Mesenchymal stem cell (in vitro differentiated cells and primary cell): Measurements from ENCODE around the gene RHEB.

Source experiments
- DNase-seq: peaks from one replicate; pipeline ENCODE4 v3.0.0-alpha.2; 2013
- H2AFZ ChIP-seq: one replicate; pipeline ENCODE4 v1.6.1; 2013; ENCODE audit warnings: low read depth, mild to moderate bottlenecking, control low read depth, inconsistent platforms, low read length, moderate library complexity
- H2AK5ac ChIP-seq: 2 replicates; pipeline ENCODE4 v1.6.1; 2013; ENCODE audit warnings: low read length, moderate library complexity, mild to moderate bottlenecking, inconsistent platforms; ENCODE audit not compliant: severe bottlenecking
- H2BK120ac ChIP-seq: one replicate; pipeline ENCODE4 v1.6.1; 2013; ENCODE audit warnings: low read depth, mild to moderate bottlenecking, inconsistent platforms, low read length, moderate library complexity
- H2BK12ac ChIP-seq, 2 experiments: one replicate each; pipeline ENCODE4 v1.6.1; 2013; ENCODE audit warnings: inconsistent platforms in 2 of 2, low read length in 2 of 2, mild to moderate bottlenecking in 2 of 2, moderate library complexity in 2 of 2, control low read depth in 1 of 2
- H2BK15ac ChIP-seq: one replicate; pipeline ENCODE4 v1.6.1; 2013; ENCODE audit warnings: mild to moderate bottlenecking, low read depth, inconsistent platforms; ENCODE audit not compliant: poor library complexity, severe bottlenecking
- H2BK5ac ChIP-seq: 2 replicates; pipeline ENCODE4 v1.6.1; 2013; ENCODE audit warnings: low read depth, mild to moderate bottlenecking, low read length, control low read depth, inconsistent platforms; ENCODE audit not compliant: poor library complexity, severe bottlenecking
- H3K14ac ChIP-seq, 2 experiments: one replicate each; pipeline ENCODE4 v1.6.1; 2013; ENCODE audit warnings: inconsistent platforms in 2 of 2, low read length in 2 of 2, control low read depth in 1 of 2, mild to moderate bottlenecking in 1 of 2, moderate library complexity in 1 of 2
- H3K18ac ChIP-seq, 2 experiments: one replicate each; pipeline ENCODE4 v1.6.1; 2013; ENCODE audit warnings: inconsistent platforms in 2 of 2, low read length in 2 of 2, control low read depth in 1 of 2, low read depth in 1 of 2, mild to moderate bottlenecking in 1 of 2
- H3K23ac ChIP-seq, 2 experiments: one replicate each; pipeline ENCODE4 v1.6.1; 2013; ENCODE audit warnings: inconsistent platforms in 2 of 2, low read length in 2 of 2, mild to moderate bottlenecking in 2 of 2, moderate library complexity in 2 of 2, control low read depth in 1 of 2
- H3K27ac ChIP-seq: 2 replicates; pipeline ENCODE4 v1.5.1; 2013; ENCODE audit warnings: mild to moderate bottlenecking, moderate library complexity, low read length, control low read depth, inconsistent platforms; ENCODE audit not compliant: poor library complexity, severe bottlenecking
- H3K27me3 ChIP-seq, 2 experiments: 2 replicates each; pipeline versions ENCODE4 v1.6.1 to v1.7.0; 2013; ENCODE audit warnings: low read length in 2 of 2, mild to moderate bottlenecking in 2 of 2, moderate library complexity in 2 of 2, control low read depth in 1 of 2, inconsistent platforms in 1 of 2; ENCODE audit not compliant: control insufficient read depth in 1 of 2, insufficient read depth in 1 of 2
- H3K36me3 ChIP-seq, 2 experiments: 2 replicates each; pipeline versions ENCODE4 v1.6.1 to v1.7.0; 2013; ENCODE audit warnings: low read length in 2 of 2, control low read depth in 1 of 2, inconsistent platforms in 1 of 2, low read depth in 1 of 2, mild to moderate bottlenecking in 1 of 2; ENCODE audit not compliant: insufficient read depth in 2 of 2, control insufficient read depth in 1 of 2
- H3K4ac ChIP-seq, 2 experiments: one replicate each; pipeline ENCODE4 v1.6.1; 2013; ENCODE audit warnings: inconsistent platforms in 2 of 2, low read length in 2 of 2, mild to moderate bottlenecking in 2 of 2, moderate library complexity in 2 of 2, control low read depth in 1 of 2, low read depth in 1 of 2
- H3K4me1 ChIP-seq: 2 replicates; pipeline ENCODE4 v1.6.1; 2013; ENCODE audit warnings: low read depth, low read length, control low read depth; ENCODE audit not compliant: control insufficient read depth, insufficient read depth
- H3K4me2 ChIP-seq: 2 replicates; pipeline ENCODE4 v1.6.1; 2013; ENCODE audit warnings: low read length, mild to moderate bottlenecking, inconsistent platforms; ENCODE audit not compliant: poor library complexity, severe bottlenecking
- H3K4me3 ChIP-seq, 2 experiments: 2 replicates each; pipeline versions ENCODE4 v1.5.1 to v1.7.0; 2013; ENCODE audit warnings: low read length in 2 of 2, mild to moderate bottlenecking in 2 of 2, control low read depth in 1 of 2, low read depth in 1 of 2; ENCODE audit not compliant: insufficient read depth in 1 of 2
- H3K79me1 ChIP-seq: replicated peaks from 2 replicates; pipeline ENCODE4 v1.6.1; 2013; ENCODE audit warnings: mild to moderate bottlenecking, control low read depth, low read length, inconsistent platforms; ENCODE audit not compliant: poor library complexity, severe bottlenecking
- H3K9ac ChIP-seq: 2 replicates; pipeline ENCODE4 v1.7.0; 2013; ENCODE audit warnings: mild to moderate bottlenecking, low read length, moderate library complexity
- H3K9me3 ChIP-seq: 2 replicates; pipeline ENCODE4 v1.7.0; 2013; ENCODE audit warnings: mild to moderate bottlenecking, low read length; ENCODE audit not compliant: control insufficient read depth
- H4K8ac ChIP-seq: one replicate; pipeline ENCODE4 v1.6.1; 2013; ENCODE audit warnings: inconsistent platforms, mild to moderate bottlenecking, low read length, moderate library complexity
- H4K91ac ChIP-seq: one replicate; pipeline ENCODE4 v1.6.1; 2013; ENCODE audit warnings: mild to moderate bottlenecking, low read length, inconsistent platforms
- WGBS: methylation state at CpG from one replicate; pipeline ENCODE4 v1.1.7; 2013; ENCODE audit warnings: mixed read lengths; 5-methylcytosine and 5-hydroxymethylcytosine counted together

Gene RHEB

GRCh38 chr7:151448261-151449252 lies 71.1 kb downstream of the RHEB start:
- peak overlapping the region; percentile 74 for H3K4me2 ChIP-seq
- no peak overlapping the region for H2BK15ac ChIP-seq
- peak overlapping the region in 1 of 2 experiments; percentile 75 for H2BK12ac ChIP-seq
- H3K18ac ChIP-seq = peak overlapping the region; percentile 80 to 87
- peak overlapping the region; percentile 70 for H2AFZ ChIP-seq
- H2BK5ac ChIP-seq = no peak overlapping the region
- no peaks in the 10 kb centered on the region for H3K36me3 ChIP-seq
- H3K4me1 ChIP-seq = peaks cover 20% of the 10 kb centered on the region
- DNase-seq = peak; percentile 71
- 2% methylated on average over 58 of the region's 61 CpGs for whole genome bisulfite sequencing
- H3K4me3 ChIP-seq = peak overlapping the region; percentile 55 to 65
- peak overlapping the region; percentile 77 for H3K9ac ChIP-seq
- H4K8ac ChIP-seq = peak overlapping the region; percentile 45
- H3K79me1 ChIP-seq = no peaks in the 10 kb centered on the region
- H3K27me3 ChIP-seq = peaks cover 0 to 12% of the 10 kb centered on the region in 2 experiments
- H2BK120ac ChIP-seq = no peak overlapping the region
- no peak overlapping the region for H2AK5ac ChIP-seq
- H3K23ac ChIP-seq = no peak overlapping the region
- H3K27ac ChIP-seq = no peak overlapping the region
- H3K14ac ChIP-seq = no peak overlapping the region
- H4K91ac ChIP-seq = no peak overlapping the region
- H3K4ac ChIP-seq = no peak overlapping the region
- H3K9me3 ChIP-seq = no peaks in the 10 kb centered on the region

DNA sequence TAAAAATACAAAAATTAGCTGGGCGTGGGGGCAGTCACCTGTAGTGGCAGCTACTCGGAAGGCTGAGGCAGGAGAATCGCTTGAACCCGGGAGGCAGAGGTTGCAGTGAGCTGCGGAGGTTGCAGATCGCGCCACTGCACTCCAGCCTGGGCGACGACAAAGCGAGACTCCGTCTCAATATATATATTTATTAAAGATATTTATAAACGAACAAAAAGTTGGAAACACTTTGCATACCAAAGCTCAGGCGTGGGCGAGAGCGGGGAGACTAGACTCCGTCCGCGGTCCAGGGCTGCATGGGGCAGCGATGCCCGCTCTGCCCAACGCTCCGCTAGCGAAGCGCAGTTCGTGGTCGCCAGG lies 71.8 kb downstream of the RHEB start:
- no peak overlapping the region for H2BK12ac ChIP-seq
- no peaks in the 10 kb centered on the region for H3K36me3 ChIP-seq
- H4K91ac ChIP-seq = no peak overlapping the region
- peak overlapping the region; percentile 74 for H3K4me2 ChIP-seq
- WGBS = 56% methylated on average over 16 of the region's 26 CpGs
- H2AK5ac ChIP-seq = no peak overlapping the region
- peak overlapping the region; percentile 77 for H3K9ac ChIP-seq
- H3K9me3 ChIP-seq = no peaks in the 10 kb centered on the region
- peak overlapping the region in 1 of 2 experiments; percentile 87 for H3K18ac ChIP-seq
- H3K79me1 ChIP-seq = no peaks in the 10 kb centered on the region
- peaks cover 0 to 10% of the 10 kb centered on the region in 2 experiments for H3K27me3 ChIP-seq
- no peak overlapping the region for H2BK15ac ChIP-seq
- peaks cover 13% of the 10 kb centered on the region for H3K4me1 ChIP-seq
- peak overlapping the region; percentile 45 for H4K8ac ChIP-seq
- no peak overlapping the region for H2BK5ac ChIP-seq
- peak overlapping the region; percentile 55 to 65 for H3K4me3 ChIP-seq
- H3K4ac ChIP-seq = no peak overlapping the region
- H3K14ac ChIP-seq = no peak overlapping the region
- no peak overlapping the region for H3K27ac ChIP-seq
- peak overlapping the region; percentile 70 for H2AFZ ChIP-seq
- no peak overlapping the region for H2BK120ac ChIP-seq
- H3K23ac ChIP-seq = no peak overlapping the region
- DNase-seq = no peak

DNA sequence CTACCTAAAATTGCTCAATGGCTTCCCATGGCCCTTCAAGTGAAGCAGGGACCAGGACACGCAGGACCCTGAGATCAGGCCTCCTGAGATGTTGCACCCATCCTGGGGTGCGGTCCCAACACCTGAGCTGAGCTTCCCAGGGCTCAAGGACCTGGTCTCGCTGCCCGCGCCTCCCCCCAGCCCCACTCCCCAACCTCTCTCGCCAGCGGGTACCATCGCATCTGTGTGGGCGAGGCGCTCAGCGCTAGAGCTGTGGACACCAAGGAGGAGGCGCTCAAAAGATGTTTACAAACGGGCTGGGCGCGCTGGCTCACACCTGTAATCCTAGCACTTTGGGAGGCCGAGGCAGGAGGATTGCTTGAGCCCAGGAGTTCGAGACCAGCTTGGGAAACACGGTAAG lies 72.4 kb downstream of the RHEB start:
- H3K18ac ChIP-seq = no peak overlapping the region
- no peaks in the 10 kb centered on the region for H3K9me3 ChIP-seq
- H3K4ac ChIP-seq = no peak overlapping the region
- WGBS = 98% methylated on average over 15 of the region's 18 CpGs
- H3K4me3 ChIP-seq = no peak overlapping the region
- H3K23ac ChIP-seq = no peak overlapping the region
- no peak overlapping the region for H3K4me2 ChIP-seq
- H2BK12ac ChIP-seq = no peak overlapping the region
- H2BK120ac ChIP-seq = no peak overlapping the region
- H3K14ac ChIP-seq = no peak overlapping the region
- H3K4me1 ChIP-seq = peaks cover 13% of the 10 kb centered on the region
- no peak overlapping the region for H2BK5ac ChIP-seq
- no peaks in the 10 kb centered on the region for H3K79me1 ChIP-seq
- no peak overlapping the region for H3K9ac ChIP-seq
- peaks cover 0 to 7% of the 10 kb centered on the region in 2 experiments for H3K27me3 ChIP-seq
- H4K8ac ChIP-seq = no peak overlapping the region
- H2BK15ac ChIP-seq = no peak overlapping the region
- no peak overlapping the region for H2AFZ ChIP-seq
- no peaks in the 10 kb centered on the region for H3K36me3 ChIP-seq
- no peak overlapping the region for H2AK5ac ChIP-seq
- no peak overlapping the region for H3K27ac ChIP-seq
- no peak overlapping the region for H4K91ac ChIP-seq
- no peak for DNase-seq

GRCh38 chr7:151446412-151446811 lies 73.3 kb downstream of the RHEB start:
- no peak overlapping the region for H3K18ac ChIP-seq
- no peak overlapping the region for H2BK15ac ChIP-seq
- no peaks in the 10 kb centered on the region for H3K79me1 ChIP-seq
- no peak overlapping the region for H3K4me3 ChIP-seq
- no peak overlapping the region for H3K27ac ChIP-seq
- H3K27me3 ChIP-seq = peaks cover 0 to 3% of the 10 kb centered on the region in 2 experiments
- H4K91ac ChIP-seq = no peak overlapping the region
- no peak overlapping the region for H4K8ac ChIP-seq
- peaks cover 11% of the 10 kb centered on the region for H3K4me1 ChIP-seq
- no peak overlapping the region for H2AK5ac ChIP-seq
- H3K14ac ChIP-seq = no peak overlapping the region
- no peak overlapping the region for H2BK120ac ChIP-seq
- H3K9ac ChIP-seq = no peak overlapping the region
- H3K4ac ChIP-seq = no peak overlapping the region
- WGBS = 86% methylated on average over 2 of the region's 2 CpGs
- H3K9me3 ChIP-seq = no peaks in the 10 kb centered on the region
- no peak overlapping the region for H3K23ac ChIP-seq
- no peak overlapping the region for H3K4me2 ChIP-seq
- no peaks in the 10 kb centered on the region for H3K36me3 ChIP-seq
- DNase-seq = no peak
- H2BK12ac ChIP-seq = no peak overlapping the region
- H2AFZ ChIP-seq = no peak overlapping the region
- H2BK5ac ChIP-seq = no peak overlapping the region
